K562 (cell line): ENCODE measurements around the gene PGAP2. TPM values are rescaled to one million over a fixed set of nuclear protein-coding genes. Genes with fewer than 3 reads are reported as not detected.

Experiments used
- ELF2 ChIP-seq: fragments of 250-450 bp; sonication (Bioruptor Pico); IDR thresholded peaks from 2 replicates; pipeline ENCODE4 v1.5.0; 2021; ENCODE audit warnings: mild to moderate bottlenecking
- ZBTB1 ChIP-seq: sonication (generic); formaldehyde crosslinking; IDR thresholded peaks from 2 replicates; pipeline ENCODE4 v1.8.1; 2023; ENCODE audit warnings: missing genetic modification reagents, low read depth, mild to moderate bottlenecking, borderline replicate concordance
- ZNF41 ChIP-seq: fragments of 250-450 bp; sonication (Bioruptor Pico); conservative IDR thresholded peaks from 2 replicates; pipeline ENCODE4 v1.4.0; 2020; ENCODE audit warnings: mild to moderate bottlenecking
- polyA plus RNA-seq, 8 experiments: library from polyadenylated mRNA; depleted of rRNA in 4 of 8; stranded (reverse) in 5 of 8; unstranded in 3 of 8; fragments of >200 nt; fragmentation: Nextera tagmentation in 2 of 8; fragmentation: Illumina TruSeq in 1 of 8; extraction: Ambion mirVana in 2 of 8; extraction: Trizol in 1 of 8; gene quantifications; 2 replicates each; pipeline versions ENCODE4 v1.2.1 to v1.2.3, GENCODE V29; 2011 to 2014; ENCODE audit warnings: inconsistent platforms in 1 of 8, missing spikeins in 1 of 8
- total RNA-seq, 7 experiments: library from RNA; depleted of rRNA in 6 of 7; stranded (reverse); fragments of >200 nt in 6 of 7; fragmentation: Illumina TruSeq in 2 of 7; extraction: Trizol in 2 of 7; gene quantifications; 2 replicates each; pipeline versions ENCODE4 v1.2.1 to v1.2.3, GENCODE V29; 2011 to 2021; ENCODE audit warnings: low replicate concordance in 1 of 7
- TF ChIP-seq, protein P1 (sequence below), 2 experiments: IDR thresholded peaks in 1 of 2; conservative IDR thresholded peaks in 1 of 2; 2 replicates each; pipeline ENCODE4 v1.6.1; 2016; ENCODE audit warnings: low read depth in 2 of 2, mild to moderate bottlenecking in 1 of 2, missing compliant biosample characterization in 1 of 2, missing genetic modification characterization in 1 of 2, moderate library complexity in 1 of 2

The PGAP2 gene
- total and polyA plus RNA-seq, 9 of the 15 experiments (the other 6 are each of a cell fraction or from before 2014, with no cell fraction given) = 17.9 to 47.2 (median 33.7) TPM

DNA sequence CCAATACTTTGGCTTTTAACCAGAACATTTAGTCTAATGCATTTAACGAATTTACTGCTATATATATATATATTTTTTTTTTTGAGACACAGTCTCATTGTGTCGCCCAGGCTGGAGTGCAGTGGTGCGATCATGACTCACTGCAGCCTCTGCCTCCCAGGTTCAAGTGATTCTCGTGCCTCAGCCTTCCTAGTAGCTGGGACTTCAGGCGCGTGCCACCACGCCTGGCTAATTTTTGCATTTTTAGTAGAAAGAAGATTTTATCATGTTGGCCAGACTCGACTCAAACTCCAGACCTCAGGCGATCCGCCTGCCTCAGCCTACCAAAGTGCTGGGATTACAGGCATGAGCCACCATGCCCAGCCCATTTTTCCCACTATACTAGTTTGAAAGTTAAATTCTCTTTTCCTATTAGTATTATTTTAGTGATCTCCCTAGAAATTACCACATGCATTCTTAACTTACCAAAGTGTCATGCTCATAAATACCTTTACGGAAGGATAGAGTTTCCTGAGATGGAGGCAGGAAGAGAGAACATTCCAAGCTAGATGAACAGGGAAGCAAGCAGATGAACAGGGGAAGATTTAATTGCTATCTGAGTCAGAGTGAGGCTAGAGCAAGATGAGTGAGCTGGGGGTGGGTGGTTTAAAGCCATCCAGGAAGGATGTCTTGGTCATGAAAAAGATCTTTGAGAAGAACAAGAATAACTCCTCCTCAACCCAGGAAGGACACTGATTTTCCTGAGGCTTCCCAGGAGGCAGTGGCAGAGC is 4.4 kb upstream of the PGAP2 start (continued):
- TF ChIP-seq, protein P1, sequence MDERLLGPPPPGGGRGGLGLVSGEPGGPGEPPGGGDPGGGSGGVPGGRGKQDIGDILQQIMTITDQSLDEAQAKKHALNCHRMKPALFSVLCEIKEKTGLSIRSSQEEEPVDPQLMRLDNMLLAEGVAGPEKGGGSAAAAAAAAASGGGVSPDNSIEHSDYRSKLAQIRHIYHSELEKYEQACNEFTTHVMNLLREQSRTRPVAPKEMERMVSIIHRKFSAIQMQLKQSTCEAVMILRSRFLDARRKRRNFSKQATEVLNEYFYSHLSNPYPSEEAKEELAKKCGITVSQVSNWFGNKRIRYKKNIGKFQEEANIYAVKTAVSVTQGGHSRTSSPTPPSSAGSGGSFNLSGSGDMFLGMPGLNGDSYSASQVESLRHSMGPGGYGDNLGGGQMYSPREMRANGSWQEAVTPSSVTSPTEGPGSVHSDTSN (CRISPR knock-in tag; IDR thresholded peaks at IDR 0.05; ENCODE audit: low read depth) = no peak
- TF ChIP-seq, protein P1 (tag; conservative IDR thresholded peaks at IDR 0.05; ENCODE audit: low read depth) = no peak
- no peak for TF ChIP-seq ZNF41 (CRISPR knock-in tag)
- no peak for TF ChIP-seq ELF2 (CRISPR knock-in tag)
- no peak for TF ChIP-seq ZBTB1 (CRISPR knock-in tag)
